ENCODE data around the gene PHLPP1. TPM values are rescaled to one million over a fixed set of nuclear protein-coding genes. Genes with fewer than 3 reads are reported as not detected.

Gene PHLPP1
- total RNA-seq, 1 experiment from 2014 or later = 8.6 TPM

DNA sequence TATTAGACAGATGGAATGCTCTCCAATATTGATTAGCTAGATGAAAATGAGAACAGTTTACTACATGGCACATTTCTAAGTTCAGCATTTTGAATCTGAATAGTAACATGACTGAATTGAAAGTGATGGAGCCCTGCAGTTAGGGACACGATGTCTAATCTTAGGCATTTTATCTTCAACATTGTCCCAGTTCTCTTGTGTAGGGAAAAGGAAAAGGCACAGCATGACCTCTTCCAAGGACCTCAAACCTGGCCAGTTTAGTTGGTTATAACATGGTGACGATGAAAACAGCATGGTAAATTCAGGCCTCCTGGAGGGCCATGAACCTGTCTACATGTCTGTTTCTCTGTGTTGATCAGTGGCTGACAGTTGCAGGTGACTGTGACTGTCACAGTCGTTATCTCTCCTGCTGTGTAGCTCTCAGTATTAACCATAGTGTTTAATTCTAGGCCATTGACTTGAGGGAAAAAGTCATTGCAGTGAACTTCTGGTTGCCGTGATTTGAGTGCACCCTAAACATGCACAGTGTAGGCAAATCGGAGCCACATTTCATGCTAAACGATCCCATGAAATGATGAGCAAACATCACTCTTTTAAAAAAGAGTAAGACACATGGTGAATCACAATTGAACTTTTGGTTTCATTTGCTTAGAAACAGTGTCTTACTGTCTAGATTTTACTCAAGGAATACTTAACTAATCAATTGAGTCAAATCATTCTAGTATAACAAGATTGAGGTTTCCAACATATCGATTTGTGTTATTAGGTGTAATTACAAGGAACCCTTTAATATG, 129.7 kb downstream of the PHLPP1 start:
- DNase-seq (ENCODE audit: low read depth) = no peak

DNA sequence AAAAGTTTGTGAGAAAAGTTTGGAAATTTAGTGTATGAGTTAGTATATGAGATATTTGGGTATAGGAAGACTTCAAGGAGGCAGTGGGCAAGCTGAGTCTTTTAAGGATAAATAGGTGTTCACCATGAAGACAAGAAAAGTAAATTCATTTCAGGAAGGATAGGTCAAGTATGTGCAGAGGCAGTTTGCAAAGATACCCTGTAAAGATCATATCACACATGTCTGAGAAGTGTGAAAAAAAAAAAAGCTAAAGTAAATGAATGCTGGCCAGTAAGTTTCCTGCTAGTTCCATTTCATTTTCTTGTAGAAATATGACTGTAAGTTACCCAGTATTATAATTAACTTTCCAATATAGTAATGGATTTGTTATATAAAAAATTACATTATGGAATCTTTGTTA, 131.0 kb downstream of the PHLPP1 start:
- no peak for DNase-seq (ENCODE audit: low read depth)

DNA sequence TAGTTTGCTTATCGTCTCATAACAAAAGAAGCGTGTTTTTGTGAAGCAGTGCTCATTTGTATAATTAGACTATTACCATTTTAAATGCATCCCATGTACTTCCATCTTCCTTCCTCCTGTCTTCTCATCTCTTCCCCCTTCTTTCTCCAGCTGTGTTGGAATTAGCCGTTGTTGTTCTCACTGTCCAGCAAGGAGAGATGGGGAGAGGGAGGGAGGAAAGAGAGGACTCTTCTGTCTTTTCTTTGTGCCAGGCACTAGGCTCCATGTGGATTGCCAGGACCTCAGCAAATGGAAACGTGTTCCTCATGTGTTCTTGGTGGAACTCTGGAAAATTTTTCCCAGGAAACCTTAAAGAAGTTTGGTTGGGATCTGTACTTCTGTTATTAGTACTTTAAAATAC, 131.7 kb downstream of the PHLPP1 start:
- no peak for DNase-seq (ENCODE audit: low read depth)

DNA sequence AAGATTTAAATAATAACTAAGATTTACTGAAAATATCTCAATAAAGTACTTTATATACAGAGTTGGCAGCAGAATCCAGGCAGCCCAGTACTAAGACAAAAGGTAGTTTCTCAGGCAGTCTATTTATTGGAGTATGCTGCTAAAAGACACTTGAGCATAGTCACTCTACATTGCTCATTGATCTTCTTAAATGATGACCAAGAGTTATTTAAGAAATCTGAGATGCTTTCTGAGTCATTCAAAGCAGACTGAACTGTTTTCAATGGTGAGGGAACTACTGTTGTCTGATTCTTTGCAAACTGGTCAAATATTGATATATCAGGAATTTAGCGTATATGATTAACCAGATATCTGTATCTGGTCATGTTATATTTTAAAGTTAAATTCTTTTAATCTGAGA, 133.6 kb downstream of the PHLPP1 start:
- no peak for DNase-seq (ENCODE audit: low read depth)

DNA sequence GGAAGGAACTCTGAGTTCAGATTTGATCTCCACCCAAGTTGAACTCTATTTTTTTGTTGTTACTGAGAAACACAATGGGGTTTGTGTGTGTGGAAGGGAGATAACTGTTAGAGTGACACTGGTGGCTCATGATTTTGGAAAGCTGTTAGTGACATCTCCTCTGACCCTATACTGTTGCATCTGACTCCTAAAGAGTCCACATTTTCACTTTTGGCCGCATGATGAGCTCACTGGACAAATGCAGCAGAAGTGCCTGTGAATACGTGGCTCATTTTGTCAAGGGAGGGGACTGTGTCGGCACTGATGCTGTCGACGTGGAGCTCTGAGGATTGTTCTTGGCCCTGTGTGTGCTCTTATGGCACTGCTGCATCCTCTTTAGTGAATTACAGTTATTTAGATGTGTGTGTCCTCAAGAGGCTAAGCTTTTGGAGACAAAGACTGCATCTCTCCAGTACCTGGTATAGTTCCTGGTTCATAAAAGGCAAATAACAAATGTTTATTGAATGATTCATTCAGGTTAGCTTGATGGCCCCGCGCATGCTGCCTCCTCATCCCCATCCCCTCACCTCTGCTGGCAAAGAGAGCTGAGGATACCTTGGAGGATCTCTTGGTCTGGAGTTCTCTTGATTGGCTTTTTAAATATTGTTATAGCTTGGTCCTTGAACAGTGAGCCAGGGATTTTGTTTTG, 135.4 kb downstream of the PHLPP1 start:
- DNase-seq (ENCODE audit: low read depth) = no peak

DNA sequence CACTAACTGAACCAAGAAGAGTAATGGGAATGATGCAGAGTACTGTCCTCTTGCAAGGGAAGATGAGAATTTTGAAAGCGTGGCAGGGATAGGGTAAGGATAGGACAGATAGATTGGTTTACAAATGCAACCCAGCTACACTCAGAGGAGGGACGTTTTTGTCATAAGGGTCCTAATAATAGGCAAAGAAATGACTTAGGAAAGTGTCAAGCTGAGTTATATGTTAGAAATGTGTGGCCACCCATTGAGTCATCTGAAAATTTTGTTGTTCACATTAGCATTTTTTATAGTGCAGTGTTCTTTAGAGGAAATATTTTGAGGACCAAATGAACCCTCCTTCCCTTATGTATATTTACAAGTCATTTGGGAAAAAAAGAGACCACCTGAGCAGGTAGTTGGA, 137.5 kb downstream of the PHLPP1 start:
- DNase-seq (ENCODE audit: low read depth) = peak; percentile 39

DNA sequence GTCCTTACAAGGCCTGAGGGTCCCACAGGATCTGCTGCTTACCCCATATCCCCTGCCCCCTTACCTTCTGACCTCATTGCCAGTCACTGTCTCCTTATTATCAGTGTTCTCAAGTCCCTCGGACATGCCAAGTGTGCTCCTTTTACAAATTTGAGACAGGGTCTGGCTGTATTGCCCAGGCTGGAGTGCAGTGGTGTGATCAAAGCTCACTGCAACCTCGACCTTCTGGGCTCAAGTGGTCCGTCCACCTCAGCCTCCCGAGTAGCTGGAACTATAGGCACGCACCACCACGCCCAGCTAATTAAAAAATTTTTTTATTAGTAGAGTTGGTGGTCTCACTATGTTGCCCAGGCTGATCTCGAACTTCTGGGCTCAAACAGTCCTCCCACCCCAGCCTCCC, 141.0 kb downstream of the PHLPP1 start:
- no peak for DNase-seq (ENCODE audit: low read depth)

DNA sequence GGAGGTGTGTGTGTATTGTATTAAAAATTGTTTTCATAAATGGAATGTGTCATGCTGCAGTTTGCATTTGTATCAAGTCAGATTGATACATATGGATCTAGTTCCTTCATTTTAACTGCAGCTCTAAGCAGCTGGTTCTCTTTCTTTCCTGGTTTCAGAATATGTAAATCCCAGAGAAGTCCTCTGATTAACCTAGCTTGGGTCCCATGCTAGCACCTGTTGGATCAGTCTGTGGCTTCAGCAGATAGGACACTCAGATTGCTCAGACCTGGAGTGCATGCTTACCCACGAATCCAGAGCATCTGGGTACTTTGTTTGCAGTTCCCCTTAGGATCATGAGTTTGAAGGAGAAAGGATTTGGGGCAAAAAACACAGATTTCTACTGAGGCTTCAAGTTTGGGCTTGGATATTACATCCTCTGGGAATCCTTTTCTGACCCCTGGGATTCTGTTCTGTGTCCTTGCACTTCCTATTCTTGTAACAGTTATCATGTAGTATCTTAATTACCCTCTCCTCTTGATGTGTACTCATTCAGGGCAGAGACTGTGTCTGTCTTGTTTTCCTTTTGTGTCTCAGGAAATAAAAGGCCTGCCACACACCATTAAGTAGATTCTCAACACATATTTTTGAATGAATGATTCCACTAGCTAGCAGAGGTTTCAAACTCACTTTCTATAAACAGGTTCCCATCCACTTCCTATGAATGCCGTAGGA, 142.1 kb downstream of the PHLPP1 start:
- no peak for DNase-seq (ENCODE audit: low read depth)

DNA sequence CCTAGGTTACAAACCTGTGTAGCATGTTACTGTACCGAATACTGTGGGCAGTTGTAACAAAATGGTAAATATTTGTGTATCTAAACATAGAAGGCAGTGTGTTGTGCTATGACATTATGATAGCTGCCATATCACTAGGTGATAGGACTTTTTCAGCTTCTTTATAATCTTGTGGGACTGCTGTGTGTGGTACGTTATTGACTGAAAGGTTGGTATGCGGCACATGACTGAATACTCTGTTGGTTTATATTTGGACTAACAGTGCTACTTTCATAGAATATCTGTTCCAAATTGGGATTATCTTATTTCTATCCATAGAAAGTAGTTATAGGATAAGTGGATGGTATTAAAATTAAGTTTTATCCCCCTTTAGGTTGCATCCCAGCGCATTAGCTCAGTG, 144.7 kb downstream of the PHLPP1 start:
- DNase-seq (ENCODE audit: low read depth) = no peak

DNA sequence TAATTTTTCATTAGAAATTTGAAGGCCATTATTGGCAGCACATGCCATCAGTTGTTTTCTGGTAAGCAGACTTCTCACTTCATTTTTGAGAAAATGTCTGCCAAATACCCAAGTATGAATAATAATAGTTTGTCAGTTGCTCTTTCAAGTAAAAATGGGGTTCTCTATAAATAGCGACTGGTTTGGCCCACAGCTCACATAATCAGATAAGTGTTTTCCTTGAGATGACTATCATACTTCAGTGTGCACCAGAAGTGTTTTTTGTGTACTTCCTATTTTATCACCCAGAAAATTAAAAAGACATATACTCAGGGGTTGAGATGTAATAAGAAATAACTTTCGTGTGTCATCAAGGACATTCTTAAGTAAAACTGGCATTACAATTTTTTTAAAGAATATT, 147.1 kb downstream of the PHLPP1 start:
- DNase-seq (ENCODE audit: low read depth) = no peak

DNA sequence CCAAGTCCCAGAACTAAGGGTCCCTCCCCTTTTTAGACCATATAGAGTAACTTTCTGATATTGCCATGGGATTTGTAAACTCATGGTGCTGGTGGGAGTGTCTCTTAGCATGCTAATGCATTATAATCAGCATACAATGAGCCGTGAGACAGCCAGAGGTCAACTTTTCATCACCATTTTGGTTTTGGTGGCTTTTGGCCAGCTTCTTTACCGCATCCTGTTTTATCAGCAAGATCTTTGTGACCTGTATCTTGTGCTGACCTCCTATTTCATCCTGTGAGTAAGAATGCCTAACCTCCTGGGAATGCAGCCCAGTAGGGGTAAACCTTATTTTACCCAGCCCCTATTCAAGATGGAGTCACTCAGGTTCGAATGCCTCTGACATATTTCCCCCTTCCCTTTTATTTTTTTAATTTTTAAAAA, 148.2 kb downstream of the PHLPP1 start:
- peak; percentile 96 for DNase-seq (ENCODE audit: low read depth)

DNA sequence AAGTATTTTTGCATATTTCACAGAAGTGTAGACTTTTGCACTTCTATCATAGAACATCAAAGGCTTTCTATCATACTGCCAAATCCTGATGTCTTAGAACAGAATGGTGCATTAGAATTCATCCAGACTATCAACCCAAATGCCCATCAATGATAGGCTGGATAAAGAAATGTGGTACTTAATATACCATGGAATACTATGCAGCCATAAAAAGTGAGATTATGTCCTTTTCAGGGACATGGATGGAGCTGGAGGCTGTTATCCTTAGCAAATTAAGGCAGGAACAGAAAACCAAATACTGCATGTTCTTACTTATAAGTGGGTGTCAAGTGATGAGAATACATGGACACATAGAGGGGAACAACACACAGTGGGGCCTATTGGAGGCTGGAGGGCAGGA, 150.2 kb downstream of the PHLPP1 start:
- DNase-seq (ENCODE audit: low read depth) = no peak

DNA sequence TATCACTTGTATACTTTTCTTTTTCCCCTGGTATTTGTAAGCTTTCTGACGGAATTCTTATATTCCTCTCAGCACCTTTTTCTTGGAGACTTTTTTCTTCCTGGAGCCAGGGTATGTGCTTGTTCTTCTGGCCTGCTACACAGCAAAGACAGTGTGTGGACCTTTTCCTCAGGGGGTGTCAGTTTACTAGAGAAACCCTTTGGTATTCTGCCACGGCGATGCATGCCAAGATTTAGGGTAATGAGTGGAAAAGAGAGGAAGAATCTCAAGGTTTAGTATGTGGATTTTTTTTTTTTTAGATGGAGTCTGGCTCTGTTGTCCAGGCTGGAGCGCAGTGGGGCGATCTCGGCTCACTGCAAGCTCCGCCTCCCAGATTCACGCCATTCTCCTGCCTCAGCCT, 152.2 kb downstream of the PHLPP1 start:
- no peak for DNase-seq (ENCODE audit: low read depth)

DNA sequence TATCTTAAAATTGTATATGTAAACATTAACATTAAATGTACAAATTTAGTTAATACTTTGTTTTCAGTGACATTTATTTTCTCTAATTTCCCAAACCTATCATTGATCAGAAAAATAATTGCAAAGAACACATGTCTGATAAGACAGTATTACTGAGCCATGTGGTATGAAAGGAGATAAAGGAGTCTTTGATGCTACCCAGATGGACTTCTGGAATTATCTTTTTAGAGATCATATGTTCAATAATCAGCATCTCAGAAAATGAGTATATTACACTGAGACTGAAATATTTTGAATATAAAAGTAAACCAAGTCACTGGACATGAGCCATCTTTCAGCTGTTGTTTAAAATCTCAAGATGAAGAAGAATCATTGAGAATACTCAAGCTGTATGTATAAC, 153.3 kb downstream of the PHLPP1 start:
- DNase-seq (ENCODE audit: low read depth) = no peak

DNA sequence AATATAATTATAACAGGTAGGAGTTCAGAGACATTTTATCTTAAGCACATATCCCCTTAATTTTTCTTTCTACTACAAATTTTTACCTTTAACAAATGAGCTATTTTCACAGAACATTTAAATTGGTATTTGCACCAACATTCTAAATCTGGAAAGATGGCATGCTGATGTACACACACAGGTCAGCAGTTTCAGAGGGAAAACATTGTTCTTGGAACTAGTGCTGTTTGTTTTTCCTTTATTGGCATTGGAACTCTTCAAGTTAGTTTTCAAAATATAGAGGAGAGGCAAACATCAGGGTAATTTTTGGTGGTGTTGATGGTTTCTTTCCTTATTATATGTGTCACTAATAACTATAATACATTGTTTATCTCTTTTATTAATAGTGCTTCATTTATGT, 155.3 kb downstream of the PHLPP1 start:
- DNase-seq (ENCODE audit: low read depth) = no peak

DNA sequence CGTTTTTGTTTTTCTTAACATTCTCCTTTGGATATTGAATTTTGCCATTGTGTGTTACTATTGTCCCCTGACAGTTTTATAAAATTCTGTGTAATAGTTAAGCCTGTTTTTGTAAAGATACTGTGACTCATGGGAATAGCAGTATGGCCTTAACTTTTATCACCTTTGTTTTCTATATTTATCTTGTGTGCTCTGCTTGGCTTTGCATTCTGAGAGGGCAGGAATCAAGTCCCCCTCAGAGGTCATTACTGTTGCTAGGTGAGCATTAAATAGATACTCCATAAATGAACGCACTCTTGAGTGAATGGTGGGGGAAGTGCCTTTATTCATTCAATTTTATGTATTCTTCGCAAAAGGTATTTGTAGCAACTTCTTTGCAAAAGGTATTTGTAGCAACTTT, 160.0 kb downstream of the PHLPP1 start:
- no peak for DNase-seq (ENCODE audit: low read depth)

DNA sequence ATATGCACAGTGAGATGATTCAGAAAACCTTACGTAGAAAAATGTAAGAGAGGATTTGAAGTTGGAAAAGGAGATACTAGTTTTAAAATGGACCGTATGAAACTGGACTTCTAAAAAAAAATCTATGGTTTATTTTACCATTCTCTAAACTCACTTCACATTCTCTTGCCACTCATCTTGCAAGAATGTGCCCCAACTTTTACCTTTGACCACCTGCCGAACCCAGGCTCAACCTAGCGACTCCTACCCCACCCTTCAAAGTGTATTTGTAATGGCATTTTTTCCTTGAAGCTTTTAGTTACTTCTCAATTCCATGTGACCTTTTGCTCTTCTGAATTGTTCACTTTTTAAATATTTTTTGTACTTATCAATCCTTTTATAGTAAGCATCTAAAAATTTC, 160.8 kb downstream of the PHLPP1 start:
- no peak for DNase-seq (ENCODE audit: low read depth)

DNA sequence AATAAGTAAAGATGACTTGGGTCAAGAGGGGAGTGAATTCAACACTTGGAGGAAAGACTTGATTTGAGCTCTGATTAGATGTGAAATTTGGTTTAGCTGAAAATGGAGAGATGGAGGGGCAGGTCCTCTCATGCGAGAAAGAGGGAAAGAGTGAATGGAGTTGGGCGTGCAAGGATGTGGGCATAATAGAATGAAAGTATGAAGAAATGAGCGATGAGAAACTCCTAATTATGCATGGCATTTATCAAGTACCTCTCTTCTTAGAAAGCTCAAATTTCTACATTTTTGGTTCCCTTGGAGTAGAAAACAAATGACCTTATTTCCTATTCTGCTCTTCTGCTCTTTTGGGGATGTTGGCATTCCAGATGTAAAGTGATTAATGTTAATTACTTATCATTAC, 161.5 kb downstream of the PHLPP1 start:
- no peak for DNase-seq (ENCODE audit: low read depth)

DNA sequence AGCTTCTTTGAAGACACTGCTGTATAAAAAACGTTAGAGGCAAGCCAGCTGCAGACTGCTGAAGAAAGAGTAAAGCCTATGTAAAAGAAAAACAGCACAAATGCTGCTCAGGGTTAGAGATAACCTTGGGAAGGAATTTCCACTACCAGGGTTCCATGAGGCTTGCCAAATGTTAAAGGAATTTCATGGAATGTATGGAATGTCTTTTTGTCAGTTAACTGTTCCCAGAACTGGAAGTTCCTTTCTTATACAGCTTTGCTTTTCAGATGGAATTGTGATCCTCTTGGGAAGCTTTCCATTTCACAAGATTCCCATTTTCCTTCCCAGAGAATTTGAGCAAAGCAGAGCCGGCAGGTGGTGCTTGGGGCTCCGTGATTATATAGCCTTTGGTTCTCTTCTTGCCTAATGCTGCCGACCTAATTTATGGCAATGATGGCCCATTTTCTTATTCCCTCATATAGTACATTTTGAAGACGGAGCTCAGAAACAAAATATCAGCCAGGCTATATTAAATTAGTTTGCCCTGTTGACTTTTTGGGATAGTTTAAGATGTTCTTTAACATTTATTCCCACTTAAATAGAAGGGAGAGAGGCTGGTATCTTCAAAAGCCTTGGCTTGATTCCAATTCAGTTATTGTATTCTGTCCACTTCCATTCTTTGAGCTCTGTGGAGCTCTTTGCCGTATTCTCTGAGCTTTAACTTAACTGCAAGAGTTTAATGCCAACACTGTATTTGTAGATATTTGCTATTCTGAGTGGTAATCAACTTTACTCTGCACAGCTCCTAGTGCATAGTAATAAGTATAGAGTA, 162.3 kb downstream of the PHLPP1 start:
- peak; percentile 62 for DNase-seq (ENCODE audit: low read depth)

DNA sequence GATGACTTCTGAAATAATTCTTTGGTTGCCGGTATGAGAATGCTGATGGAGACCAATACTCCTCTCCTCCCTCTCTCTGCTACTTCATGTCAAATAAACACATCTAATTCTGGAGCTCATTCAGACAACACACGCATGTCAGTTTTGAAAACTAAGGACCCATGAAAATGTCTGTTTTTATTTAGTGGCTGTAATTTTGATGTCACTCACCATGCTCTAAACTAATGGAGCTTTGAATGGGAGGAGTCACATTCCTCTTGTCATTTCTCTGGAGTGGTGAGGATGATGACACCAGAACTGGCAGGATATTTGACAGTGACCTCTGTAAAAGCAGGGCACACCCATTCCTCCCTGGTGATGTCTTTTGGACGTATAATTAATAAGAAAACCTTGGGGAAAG, 163.0 kb downstream of the PHLPP1 start:
- DNase-seq (ENCODE audit: low read depth) = no peak

DNA sequence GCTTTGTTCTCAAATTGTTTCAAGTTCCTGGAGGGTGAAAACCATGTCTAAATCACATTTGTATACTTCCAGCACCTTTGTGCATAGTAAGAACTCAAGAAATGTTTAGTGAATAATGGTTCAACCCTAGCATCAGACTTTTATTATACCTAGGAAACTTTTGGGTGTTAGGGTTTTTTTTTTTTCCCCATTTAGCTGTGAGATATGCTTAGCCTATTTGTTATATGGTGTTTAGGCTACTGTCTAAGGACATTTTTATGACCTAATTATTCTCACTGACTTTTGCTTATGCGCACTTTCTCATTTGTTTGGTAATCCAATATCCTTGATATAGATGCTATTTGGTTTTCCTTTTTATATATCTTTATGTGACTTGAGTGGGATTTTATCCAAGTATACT, 164.7 kb downstream of the PHLPP1 start:
- DNase-seq (ENCODE audit: low read depth) = no peak

Data from HT1080 (cell line).